Mesodermal cell (in vitro differentiated cells): ENCODE data around the gene MYO7A.

ENCODE experiments used
- H3K27ac ChIP-seq: 2 replicates; pipeline ENCODE4 v1.7.0; 2013; ENCODE audit warnings: mild to moderate bottlenecking, low read depth, low read length, moderate library complexity; ENCODE audit not compliant: severe bottlenecking
- H3K36me3 ChIP-seq: 2 replicates; pipeline ENCODE4 v1.7.1; 2013; ENCODE audit warnings: mild to moderate bottlenecking, low read length, moderate library complexity; ENCODE audit not compliant: control insufficient read depth, insufficient read depth
- H3K4me1 ChIP-seq: one replicate; pipeline ENCODE4 v1.7.1; 2013; ENCODE audit warnings: mild to moderate bottlenecking, low read length; ENCODE audit not compliant: insufficient read depth, control insufficient read depth, poor library complexity, severe bottlenecking
- H3K4me3 ChIP-seq: 2 replicates; pipeline ENCODE4 v1.7.0; 2013; ENCODE audit warnings: low read length, control low read depth, mild to moderate bottlenecking; ENCODE audit not compliant: insufficient read depth, poor library complexity, severe bottlenecking; ENCODE audit errors: extremely low read depth
- H3K9me3 ChIP-seq: 2 replicates; pipeline ENCODE4 v1.7.1; 2013; ENCODE audit warnings: mild to moderate bottlenecking, low read length, moderate library complexity; ENCODE audit not compliant: control insufficient read depth
- WGBS, 2 experiments: methylation state at CpG; one replicate each; pipeline ENCODE4 v1.1.5; 2013; ENCODE audit warnings: missing lambda C conversion rate in 2 of 2; ENCODE audit not compliant: insufficient coverage in 2 of 2; 5-methylcytosine and 5-hydroxymethylcytosine counted together

MYO7A gene

DNA sequence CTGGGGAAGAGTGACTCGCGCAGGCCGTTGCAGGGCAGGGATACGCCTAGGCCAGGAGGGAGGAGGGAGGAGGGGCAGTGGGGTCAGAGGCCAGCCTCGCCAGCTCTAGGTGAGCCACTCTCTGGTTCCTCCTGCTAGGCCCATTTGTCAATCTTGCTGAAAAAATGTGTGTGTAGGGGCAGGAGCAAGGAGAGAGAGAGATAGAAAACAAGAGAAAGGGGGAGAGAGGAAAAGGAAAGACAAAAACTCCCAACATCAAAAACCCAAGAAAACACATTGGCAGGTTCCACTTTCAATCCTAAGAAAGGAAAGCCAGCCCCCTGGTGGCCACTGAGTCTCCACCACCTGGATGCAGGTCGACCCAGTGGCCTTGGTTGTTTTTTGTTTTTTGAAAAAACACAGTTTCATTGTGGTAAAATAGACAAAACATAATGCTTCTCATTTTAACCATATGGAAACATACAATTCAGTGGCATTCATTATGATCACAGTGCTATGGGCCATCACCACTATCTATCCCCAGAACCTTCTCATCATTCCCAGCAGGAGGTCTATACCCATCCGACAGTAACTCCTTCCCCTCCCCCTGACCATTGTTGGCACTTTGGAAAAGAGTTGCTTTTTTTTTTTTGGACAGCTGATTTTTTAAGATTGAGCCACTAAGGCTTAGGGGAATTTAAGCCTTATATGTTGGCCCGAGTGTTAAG is 14.5 kb upstream of the MYO7A start:
- Histone ChIP-seq H3K4me3 (no peak overlapping the region), H3K27ac (no peak overlapping the region), H3K36me3 (peaks cover 23% of the 10 kb centered on the region), H3K4me1 (no peaks in the 10 kb centered on the region), H3K9me3 (no peaks in the 10 kb centered on the region)
- 63 to 79% methylated on average over 6 to 7 of the region's 8 CpGs for WGBS, 2 experiments

DNA sequence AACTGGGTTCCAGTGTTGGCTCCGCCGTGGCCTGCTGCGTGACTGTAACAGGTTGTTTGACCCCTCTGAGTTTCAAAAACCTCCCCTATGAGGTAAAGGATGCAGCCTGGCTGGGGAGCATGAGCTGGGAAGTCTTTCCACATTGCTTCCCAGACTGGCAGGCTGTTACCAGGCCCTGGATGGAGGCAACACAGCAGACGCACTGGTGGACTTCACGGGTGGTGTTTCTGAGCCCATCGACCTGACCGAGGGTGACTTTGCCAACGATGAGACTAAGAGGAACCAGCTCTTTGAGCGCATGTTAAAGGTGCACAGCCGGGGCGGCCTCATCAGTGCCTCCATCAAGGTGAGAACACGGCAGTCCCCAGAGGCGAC is 14.0 kb upstream of the MYO7A start:
- Histone ChIP-seq H3K4me3 (no peak overlapping the region), H3K9me3 (no peaks in the 10 kb centered on the region), H3K27ac (no peak overlapping the region), H3K36me3 (peaks cover 29% of the 10 kb centered on the region), H3K4me1 (no peaks in the 10 kb centered on the region)
- 90 to 95% methylated on average over 10 of the region's 13 CpGs for WGBS, 2 experiments

DNA sequence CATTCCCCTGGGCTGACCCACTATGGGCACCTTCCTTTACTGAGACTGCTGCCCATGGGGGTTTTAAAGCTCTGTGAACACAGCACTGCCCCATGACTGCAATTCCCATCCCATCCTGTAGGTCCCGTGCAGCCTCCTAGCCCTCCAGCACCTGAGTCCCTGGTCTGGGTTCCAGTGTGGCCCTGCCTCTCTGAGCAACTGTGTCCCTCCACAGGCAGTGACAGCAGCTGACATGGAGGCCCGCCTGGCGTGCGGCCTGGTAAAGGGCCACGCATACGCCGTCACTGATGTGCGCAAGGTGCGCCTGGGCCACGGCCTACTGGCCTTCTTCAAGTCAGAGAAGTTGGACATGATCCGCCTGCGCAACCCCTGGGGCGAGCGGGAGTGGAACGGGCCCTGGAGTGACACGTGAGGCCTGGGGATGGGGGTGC is 12.8 kb upstream of the MYO7A start:
- Histone ChIP-seq H3K4me1 (no peaks in the 10 kb centered on the region), H3K27ac (no peak overlapping the region), H3K9me3 (no peaks in the 10 kb centered on the region), H3K36me3 (peaks cover 35% of the 10 kb centered on the region), H3K4me3 (no peak overlapping the region)
- 93 to 94% methylated on average over 16 of the region's 16 CpGs for WGBS, 2 experiments

DNA sequence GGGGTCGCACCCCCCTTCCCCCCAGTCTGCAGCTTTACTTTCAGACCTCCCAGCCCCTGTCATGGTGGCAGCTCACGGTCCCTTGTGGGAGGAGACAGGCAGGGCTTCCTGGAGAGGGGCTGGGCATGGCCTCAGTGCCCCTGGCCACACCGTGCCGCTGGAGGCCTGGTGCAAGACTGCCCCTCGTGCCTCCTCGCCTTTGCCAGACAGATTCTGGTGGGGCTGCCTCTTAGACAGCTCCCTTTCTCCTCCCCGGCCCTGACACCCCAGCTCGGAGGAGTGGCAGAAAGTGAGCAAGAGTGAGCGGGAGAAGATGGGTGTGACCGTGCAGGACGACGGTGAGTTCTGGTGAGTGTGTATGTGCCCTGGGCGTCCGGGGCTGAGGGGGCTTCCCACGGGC is 12.1 kb upstream of the MYO7A start:
- H3K36me3 ChIP-seq: peaks cover 40% of the 10 kb centered on the region
- H3K4me3 ChIP-seq: no peak overlapping the region
- WGBS, 2 experiments: 91 to 97% methylated on average over 4 to 6 of the region's 15 CpGs
- no peak overlapping the region for H3K27ac ChIP-seq
- no peaks in the 10 kb centered on the region for H3K4me1 ChIP-seq
- no peaks in the 10 kb centered on the region for H3K9me3 ChIP-seq

DNA sequence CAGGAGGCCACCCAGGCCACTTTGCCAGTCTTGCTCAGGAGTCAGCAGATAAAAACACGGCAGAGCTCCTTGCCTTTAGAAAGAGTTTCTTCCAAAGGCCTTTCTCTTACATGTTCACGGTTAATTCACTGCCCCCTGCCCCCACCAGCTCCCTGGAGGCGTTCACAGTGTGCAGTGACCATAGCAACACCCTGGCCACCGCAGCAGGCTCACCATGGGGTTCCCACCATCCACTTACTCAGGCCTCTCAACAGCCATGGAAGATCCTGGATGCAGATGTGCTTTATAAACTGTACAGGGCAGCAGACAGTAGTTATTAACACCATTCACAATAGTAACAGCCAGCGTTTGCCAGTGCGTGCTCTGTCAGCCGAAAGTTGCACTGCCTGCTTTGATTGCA is 10.6 kb upstream of the MYO7A start:
- no peak overlapping the region for H3K4me3 ChIP-seq
- H3K27ac ChIP-seq: no peak overlapping the region
- H3K9me3 ChIP-seq: no peaks in the 10 kb centered on the region
- WGBS, 2 experiments: 82 to 94% methylated on average over 6 to 7 of the region's 7 CpGs
- H3K36me3 ChIP-seq: peaks cover 46% of the 10 kb centered on the region
- H3K4me1 ChIP-seq: no peaks in the 10 kb centered on the region

DNA sequence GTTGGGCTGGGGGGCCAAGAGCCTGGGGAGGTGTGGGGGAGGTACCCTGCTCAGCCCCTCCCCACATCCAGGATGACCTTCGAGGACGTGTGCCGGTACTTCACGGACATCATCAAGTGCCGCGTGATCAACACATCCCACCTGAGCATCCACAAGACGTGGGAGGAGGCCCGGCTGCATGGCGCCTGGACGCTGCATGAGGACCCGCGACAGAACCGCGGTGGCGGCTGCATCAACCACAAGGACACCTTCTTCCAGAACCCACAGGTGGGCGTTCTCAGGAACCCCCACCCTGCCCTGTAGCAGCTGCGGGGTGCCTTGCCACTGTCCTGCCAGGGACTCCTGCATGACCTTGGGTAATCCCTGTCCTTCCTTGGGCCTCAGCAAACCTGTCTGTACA is 10.0 kb upstream of the MYO7A start:
- peaks cover 52% of the 10 kb centered on the region for H3K36me3 ChIP-seq
- WGBS, 2 experiments: 91 to 97% methylated on average over 9 to 15 of the region's 17 CpGs
- H3K9me3 ChIP-seq: no peaks in the 10 kb centered on the region
- no peaks in the 10 kb centered on the region for H3K4me1 ChIP-seq
- no peak overlapping the region for H3K4me3 ChIP-seq
- H3K27ac ChIP-seq: no peak overlapping the region

DNA sequence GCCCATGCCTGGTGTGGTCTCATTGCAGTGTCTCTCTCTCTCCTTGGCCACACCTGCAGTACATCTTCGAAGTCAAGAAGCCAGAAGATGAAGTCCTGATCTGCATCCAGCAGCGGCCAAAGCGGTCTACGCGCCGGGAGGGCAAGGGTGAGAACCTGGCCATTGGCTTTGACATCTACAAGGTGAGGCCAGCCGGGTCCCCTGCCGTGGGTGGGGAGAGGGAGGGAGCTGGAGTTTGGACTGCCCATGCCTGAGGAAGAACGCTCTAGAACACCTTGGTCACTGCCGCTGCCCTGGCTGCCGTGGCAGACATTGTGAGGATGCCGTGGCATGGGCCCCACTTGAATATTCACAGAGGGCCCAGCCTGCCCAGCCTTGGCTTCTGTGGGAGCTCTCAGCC is 9.1 kb upstream of the MYO7A start:
- no peaks in the 10 kb centered on the region for H3K4me1 ChIP-seq
- 95 to 100% methylated on average over 12 of the region's 12 CpGs for WGBS, 2 experiments
- H3K27ac ChIP-seq: no peak overlapping the region
- peaks cover 55% of the 10 kb centered on the region for H3K36me3 ChIP-seq
- H3K4me3 ChIP-seq: no peak overlapping the region
- no peaks in the 10 kb centered on the region for H3K9me3 ChIP-seq

DNA sequence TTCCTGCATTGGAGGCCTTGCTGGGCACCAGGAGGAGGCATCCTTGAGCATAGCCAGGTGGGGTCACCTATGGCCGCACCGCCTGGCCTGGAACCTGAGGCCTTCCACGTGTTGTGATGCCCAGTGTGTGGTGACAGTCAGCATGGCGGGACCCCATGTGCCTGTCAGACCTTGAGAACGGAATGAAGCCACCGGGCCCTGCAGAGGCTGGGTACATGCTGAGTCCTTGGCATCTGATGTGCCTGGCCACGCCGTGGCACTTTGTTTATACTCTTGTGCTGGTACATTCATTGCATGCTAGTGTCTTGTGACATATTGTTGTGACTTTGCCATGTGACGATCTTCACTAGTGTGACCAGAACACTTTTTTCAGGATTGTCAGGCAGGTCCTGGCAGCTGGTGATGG is 8.5 kb upstream of the MYO7A start:
- Histone ChIP-seq H3K36me3 (peaks cover 55% of the 10 kb centered on the region), H3K4me3 (no peak overlapping the region), H3K9me3 (no peaks in the 10 kb centered on the region), H3K27ac (no peak overlapping the region), H3K4me1 (no peaks in the 10 kb centered on the region)
- WGBS, 2 experiments: 91 to 92% methylated on average over 9 of the region's 9 CpGs

DNA sequence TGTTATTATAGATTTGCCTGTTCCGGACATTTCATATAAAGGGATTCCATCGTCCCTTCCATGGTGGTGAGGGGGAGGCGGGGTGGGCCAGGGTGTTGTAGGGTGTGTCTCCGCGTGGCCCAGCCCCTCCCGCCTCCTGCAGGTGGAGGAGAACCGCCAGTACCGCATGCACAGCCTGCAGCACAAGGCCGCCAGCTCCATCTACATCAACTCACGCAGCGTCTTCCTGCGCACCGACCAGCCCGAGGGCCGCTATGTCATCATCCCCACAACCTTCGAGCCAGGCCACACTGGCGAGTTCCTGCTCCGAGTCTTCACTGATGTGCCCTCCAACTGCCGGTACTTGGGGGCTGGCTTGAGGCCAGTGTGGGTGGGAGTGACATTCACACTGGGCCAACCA is 7.5 kb upstream of the MYO7A start:
- Histone ChIP-seq H3K9me3 (no peaks in the 10 kb centered on the region), H3K4me1 (no peaks in the 10 kb centered on the region), H3K36me3 (peaks cover 50% of the 10 kb centered on the region), H3K4me3 (no peak overlapping the region), H3K27ac (no peak overlapping the region)
- 93 to 94% methylated on average over 14 to 16 of the region's 19 CpGs for WGBS, 2 experiments

DNA sequence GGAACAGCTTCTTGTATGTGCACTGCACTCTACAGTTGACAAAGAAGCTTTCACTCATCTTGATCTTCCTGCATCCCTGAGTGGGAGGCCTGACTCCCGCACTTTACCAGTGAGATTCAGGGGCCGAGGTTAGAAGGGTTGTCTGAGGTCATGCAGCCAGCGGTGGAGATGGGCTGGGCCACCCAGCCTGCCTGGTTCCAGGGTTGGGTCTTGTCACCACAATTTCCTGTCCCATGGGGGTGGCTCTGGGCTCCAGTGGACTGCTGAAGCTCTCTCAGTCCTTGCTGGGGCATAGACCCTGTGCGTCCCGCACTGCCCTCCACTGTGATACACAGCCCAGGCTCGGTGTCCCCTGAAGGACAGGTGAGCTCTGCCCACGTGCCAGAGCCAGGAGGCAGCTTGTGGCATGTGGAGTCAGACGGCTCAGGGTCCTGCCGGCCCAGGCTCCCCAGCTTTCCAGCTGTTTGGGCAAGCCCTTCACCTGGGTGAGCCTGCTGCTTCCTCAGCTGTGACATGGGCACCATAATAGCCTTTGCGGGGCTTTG is 6.9 kb upstream of the MYO7A start:
- no peak overlapping the region for H3K27ac ChIP-seq
- H3K9me3 ChIP-seq: no peaks in the 10 kb centered on the region
- H3K4me1 ChIP-seq: no peaks in the 10 kb centered on the region
- no peak overlapping the region for H3K4me3 ChIP-seq
- 95 to 97% methylated on average over 10 of the region's 10 CpGs for WGBS, 2 experiments
- H3K36me3 ChIP-seq: peaks cover 50% of the 10 kb centered on the region

DNA sequence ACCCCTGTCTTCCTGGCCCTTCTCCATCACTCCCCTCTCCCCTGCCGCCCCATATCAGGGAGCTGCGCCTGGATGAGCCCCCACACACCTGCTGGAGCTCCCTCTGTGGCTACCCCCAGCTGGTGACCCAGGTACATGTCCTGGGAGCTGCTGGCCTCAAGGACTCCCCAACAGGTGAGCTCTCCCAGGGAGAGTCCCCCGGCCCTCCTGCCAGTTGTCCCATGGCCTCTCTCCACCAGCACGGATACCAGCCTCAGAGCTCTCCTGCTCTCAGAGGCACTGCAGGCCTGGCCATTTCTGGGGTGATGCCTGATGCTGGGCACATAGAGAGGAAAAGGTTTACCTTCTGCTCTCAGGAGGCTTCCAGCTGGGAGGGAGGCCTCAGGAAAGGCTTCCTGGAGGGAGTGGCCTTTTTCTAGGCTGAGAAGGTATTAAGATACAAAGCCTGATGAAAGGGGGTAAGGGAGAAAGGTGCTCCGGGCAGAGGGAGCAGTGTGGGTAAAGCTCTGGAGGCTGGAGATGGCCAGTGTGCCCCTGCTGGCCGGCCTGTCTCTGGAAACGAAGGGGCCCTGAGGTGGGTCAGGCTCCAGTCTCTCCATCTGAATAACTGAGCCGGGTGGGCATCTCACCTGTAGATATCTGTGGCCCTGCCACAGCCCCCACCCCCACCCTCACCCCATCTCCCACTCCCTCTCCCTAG is 6.0 kb upstream of the MYO7A start:
- 85 to 90% methylated on average over 4 to 7 of the region's 8 CpGs for WGBS, 2 experiments
- Histone ChIP-seq H3K36me3 (peaks cover 50% of the 10 kb centered on the region), H3K4me3 (no peak overlapping the region), H3K27ac (no peak overlapping the region), H3K9me3 (no peaks in the 10 kb centered on the region), H3K4me1 (no peaks in the 10 kb centered on the region)
